Activated T-cell treated with anti-CD3 and anti-CD28 coated beads for 4 hours (primary cell): ENCODE results near the gene DENND2D.

Experiments
- DNase-seq: peaks from one replicate; pipeline ENCODE4 v3.0.0-alpha.2; 2020

The DENND2D gene

GRCh38 chr1:111199881-111200801 lies at the start of gene DENND2D:
TSS of gene DENND2D (minus strand) at chr1:111200646. CDS start at chr1:111200459, 187 bp downstream.
- DNase-seq = no peak

GRCh38 chr1:111249960-111250359 lies 49.5 kb upstream of the DENND2D start:
- DNase-seq = no peak

DNA sequence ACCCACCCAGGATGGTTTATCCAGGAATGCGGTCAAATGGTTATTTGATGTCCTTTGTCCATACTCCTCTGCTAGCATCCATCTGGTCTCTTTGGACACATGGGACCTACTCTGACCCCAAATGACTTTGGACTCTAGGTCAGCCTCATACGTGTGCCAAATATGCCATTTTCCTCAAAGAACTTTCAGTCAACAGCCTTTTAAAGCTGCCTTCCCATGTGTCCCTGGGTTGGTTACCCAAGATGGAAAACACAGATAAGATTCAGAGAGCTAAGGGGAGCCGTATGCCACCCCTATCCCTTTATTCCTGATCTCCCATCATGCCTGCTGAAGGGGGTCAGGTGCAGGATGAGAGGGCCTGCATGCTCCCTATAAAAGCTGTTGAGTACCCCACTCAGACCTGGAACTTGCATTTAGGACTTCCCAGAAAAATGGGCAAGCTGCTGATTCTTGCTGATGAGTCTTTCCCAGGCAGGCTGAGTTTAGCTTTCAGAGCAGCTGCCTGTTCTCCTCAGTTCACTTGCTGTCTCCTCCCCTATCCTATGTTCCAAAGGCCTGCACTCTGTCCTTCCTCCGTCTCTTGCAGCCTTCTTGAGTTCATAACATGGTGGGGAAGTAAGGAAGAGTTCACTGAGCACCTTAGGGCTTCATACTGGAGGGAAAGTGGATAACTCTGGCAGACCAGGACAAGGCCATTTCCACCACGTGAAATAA lies 46.8 kb upstream of the DENND2D start:
- DNase-seq = no peak

DNA sequence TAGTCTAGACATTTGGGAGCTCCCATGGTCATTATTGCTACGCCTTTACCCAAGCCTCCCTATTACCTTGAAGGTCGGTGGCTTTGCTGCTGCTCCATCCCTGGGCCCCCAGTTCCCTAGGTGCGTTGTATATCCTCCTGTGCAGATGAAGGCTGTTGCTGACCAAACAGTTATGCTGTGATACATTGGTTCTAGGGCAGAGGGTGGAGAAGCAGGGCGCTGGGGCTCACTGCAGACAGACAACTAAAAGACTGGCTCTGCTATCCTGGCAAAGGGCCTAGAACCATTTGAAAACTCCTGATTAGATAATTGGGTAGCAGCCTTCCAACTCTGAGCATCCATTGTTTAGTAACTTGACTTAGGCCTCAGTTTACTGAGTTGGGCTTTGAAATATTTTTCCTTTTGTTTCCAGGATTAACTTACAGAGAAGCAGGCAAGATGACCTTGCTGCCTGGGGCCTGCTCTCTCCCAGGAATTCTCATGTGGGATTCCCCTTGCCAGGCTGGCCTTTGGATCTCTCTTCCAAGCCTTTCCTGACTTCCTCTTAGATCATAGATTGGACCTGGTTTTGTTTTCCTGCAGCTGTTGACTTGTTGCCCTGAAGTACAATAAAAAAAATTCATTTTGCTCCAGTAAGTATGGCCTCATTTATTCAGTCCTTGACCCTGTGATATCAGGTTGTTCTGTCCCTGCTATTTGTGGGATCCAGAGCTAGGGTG lies 42.5 kb upstream of the DENND2D start:
- no peak for DNase-seq

DNA sequence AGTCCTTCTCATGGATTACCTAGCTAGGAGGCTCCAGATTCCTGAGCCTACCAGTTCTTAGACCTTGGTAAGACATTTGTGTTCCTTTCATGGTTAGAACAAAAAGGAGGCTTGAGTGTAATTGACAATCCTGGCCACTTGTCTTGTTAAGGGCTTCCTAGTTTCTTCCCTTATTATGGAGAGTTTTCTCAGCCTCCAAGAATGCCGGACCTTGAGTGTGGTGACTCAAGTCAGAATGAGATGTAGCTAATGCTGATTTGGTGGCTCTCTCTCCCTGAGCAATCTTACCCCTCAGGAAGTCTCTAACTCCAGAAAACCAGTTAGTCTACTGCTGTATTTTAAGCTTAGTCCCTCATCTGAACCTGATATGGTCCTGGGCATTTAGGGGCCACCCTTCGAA lies 41.4 kb upstream of the DENND2D start:
- DNase-seq = no peak

- DNase-seq = no peak
Observed at GRCh38 chr1:111238056-111238795, 37.8 kb upstream of the DENND2D start.

DNA sequence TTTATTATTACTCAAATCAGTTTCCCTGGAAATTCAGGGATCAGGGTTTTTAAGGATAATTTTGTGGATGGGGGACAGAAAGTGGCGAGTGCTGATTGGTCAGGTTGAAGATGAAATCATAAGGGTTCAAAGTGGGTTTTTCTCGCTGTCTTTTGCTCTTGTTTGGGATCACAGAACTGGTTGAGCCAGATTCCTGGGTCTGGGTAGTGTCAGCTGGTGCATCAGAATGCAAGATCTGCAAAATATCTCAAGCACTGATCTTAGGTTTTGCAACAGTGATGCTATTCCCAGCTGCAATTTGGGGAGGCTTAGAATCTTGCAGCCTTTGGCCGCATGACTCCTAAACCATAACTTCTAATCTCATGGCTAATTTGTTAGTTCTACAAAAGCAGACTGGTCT lies 36.4 kb upstream of the DENND2D start:
- DNase-seq = no peak

DNA sequence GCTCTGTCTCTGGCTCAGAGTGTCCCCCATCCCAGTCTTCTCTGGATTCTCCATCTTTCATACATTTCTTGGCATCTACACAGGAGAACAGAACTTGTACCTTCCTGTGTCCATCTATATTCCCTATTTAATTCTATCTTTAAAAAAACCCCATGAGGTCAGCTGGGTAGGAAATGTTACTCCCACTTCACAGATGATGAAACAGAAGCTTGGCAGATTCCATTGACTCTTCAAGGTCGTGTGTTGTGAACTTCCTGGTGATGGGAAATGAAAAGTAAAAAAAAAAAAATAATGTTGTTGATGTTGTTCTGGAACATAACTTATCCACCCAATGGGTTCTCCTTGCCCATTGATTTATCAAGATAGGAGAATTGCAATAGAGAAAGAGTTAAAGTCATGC lies 35.9 kb upstream of the DENND2D start:
- DNase-seq = no peak

GRCh38 chr1:111234866-111235265 lies 34.4 kb upstream of the DENND2D start:
- no peak for DNase-seq

- DNase-seq = no peak
Observed at GRCh38 chr1:111234258-111234657, 33.8 kb upstream of the DENND2D start.

DNA sequence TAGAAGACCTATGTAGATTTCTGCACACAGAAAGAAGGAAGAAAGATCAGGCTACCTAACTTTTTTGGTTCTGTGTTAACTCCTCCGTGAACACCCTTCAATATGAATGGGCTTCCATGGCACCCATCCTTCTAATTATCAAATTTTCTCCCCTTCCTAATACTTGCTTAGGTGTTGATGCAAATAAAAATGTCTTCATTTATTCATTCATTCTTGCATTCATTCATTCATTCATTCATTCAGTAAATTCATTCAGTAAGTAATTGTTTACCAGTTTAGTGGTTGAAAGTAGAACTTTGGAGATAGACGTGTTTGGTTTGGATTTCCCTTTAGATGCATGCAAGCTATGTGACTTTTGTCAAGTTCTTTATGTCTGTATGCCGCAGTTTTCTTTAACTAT lies 31.7 kb upstream of the DENND2D start:
- no peak for DNase-seq

- DNase-seq = no peak
Observed at GRCh38 chr1:111228748-111229126, 28.3 kb upstream of the DENND2D start.

DNA sequence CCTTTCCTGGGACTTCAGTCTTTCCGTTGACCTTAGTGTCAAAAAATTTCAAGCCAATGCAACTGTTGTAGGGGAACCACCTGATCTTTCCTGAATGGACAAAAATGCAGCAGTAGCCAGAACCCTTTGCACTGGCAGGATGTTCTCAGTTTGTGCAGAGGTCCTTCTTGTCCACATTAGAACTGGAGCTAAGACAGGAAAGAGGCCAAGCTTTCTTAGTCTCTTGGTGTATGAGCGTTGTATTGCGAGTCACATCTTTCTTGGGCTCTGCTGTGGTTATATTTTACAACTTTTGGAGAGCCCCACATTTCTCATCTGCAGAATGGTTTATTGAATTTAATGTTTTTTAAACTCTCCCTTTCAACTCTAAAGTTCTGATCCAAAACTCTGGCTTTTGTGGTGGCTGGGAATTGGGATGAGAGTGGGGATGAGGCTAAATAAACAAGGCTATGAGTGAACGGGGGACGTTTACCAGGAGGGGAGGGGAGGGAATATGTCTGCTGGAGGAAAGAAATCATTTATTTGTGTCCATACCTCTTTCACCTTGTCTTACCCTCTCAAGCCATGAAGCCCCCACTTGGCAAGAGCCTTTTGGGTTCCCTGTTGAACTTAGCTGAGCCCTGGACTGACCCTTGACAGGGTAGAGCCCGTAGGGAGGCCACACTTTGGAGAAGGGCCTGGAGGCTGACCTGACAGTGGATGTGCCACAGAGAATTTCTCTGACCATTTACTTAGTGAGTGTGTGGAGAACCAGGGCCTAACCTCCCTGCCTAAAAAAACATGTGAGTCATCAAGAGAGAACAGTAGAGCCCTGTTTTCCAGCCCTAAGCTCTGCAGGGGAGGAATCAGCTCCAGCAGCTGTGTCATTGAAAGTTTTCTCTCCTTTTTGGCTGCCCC lies 27.7 kb upstream of the DENND2D start:
- DNase-seq = no peak

GRCh38 chr1:111227434-111227833 lies 27.0 kb upstream of the DENND2D start, which contains the start of gene CHI3L2:
TSS of gene CHI3L2 (plus strand) at chr1:111227713. CDS start at chr1:111227730, 17 bp downstream.
- DNase-seq = no peak

- DNase-seq = no peak
Observed at GRCh38 chr1:111225717-111226400, 25.4 kb upstream of the DENND2D start.

- no peak for DNase-seq
Observed at GRCh38 chr1:111225091-111225490, 24.6 kb upstream of the DENND2D start.

DNA sequence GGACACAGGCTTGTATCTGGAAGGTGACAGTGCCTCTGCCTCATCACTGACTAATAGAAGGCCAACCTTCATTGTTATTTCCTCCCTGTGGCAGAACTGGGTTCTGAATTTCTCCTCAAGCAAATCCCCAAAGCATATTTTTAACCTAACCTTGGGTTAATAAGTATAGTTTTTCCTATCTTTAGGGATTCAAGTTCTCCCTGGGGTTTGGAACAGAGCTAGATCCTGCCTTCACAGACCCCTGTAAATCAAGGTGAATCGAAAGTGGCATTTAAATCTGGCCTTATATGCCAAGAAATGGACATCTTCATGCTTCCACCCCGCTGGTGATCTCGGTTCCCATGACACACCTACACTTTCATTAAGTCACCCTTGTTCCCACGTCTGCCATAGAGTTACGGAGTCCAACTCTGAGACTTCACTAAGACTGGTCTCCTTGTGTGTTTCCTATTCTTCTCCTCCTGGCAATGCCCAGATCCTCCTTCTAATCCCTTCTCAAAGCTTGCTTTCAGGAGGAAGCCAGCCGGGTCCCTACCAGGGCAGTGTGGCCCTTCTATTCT lies 22.8 kb upstream of the DENND2D start:
- no peak for DNase-seq

GRCh38 chr1:111222308-111223125 lies 22.1 kb upstream of the DENND2D start:
- DNase-seq = peak; percentile 63

GRCh38 chr1:111221633-111222291 lies 21.3 kb upstream of the DENND2D start:
- DNase-seq = no peak
